Measurements from ENCODE around the gene STARD3.

The STARD3 gene

DNA sequence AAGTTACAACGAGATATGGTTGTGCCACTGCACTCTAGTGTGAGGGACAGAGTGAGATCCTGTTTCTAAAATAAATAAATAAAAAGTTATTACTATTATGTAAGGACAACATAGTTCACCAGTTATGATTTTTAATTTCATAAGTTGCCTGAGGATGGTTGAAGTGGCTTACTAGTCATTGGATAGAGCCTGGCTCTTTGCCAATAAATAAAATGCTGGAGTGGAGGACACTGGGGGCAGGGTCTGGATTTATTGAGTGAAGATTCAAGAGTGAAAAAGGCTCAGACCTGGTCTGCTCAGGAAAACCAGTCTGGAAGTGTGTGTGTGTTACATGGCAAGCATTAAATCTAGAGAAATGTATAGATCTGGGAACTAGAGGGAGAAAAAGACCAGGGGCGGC is 2.1 kb downstream of the STARD3 start:
- Histone ChIP-seq H3K9me3 (ENCODE audit: insufficient read depth, low read depth, low read length) (no peaks in the 10 kb centered on the region), H2BK12ac (ENCODE audit: low read length) (no peak overlapping the region), H3K4me2 (ENCODE audit: low read length) (no peak overlapping the region), H2BK5ac (ENCODE audit: low read depth, low read length, poor library complexity) (no peak overlapping the region), H3K9ac (ENCODE audit: low read length) (no peak overlapping the region), H3K27me3 (ENCODE audit: insufficient read depth, low read length) (no peaks in the 10 kb centered on the region), H3K4me3 (ENCODE audit: low read depth, low read length) (no peak overlapping the region), H3K79me2 (ENCODE audit: control insufficient read depth, insufficient read depth, low read length, poor library complexity) (peaks cover 4% of the 10 kb centered on the region), H3K79me1 (ENCODE audit: low read length) (peaks cover 7% of the 10 kb centered on the region), H3K27ac (ENCODE audit: low read depth, low read length) (no peak overlapping the region), H3K36me3 (ENCODE audit: control insufficient read depth in 1 of 2, insufficient read depth in 2 of 2, low read length in 2 of 2) (no peaks in the 10 kb centered on the region), H3K14ac (ENCODE audit: low read length) (no peak overlapping the region), H3K18ac (ENCODE audit: low read length) (no peak overlapping the region), H3K4ac (ENCODE audit: low read depth, low read length) (no peak overlapping the region), H2AK5ac (ENCODE audit: low read length) (no peak overlapping the region), H4K12ac (ENCODE audit: low read depth, low read length) (no peak overlapping the region), H3K4me1 (ENCODE audit: control insufficient read depth in 1 of 2, insufficient read depth in 2 of 2, low read length in 2 of 2) (peaks cover 16 to 20% of the 10 kb centered on the region in 2 experiments), H2BK120ac (ENCODE audit: insufficient read depth, low read length, poor library complexity) (no peak overlapping the region), H4K91ac (ENCODE audit: low read depth, low read length) (no peak overlapping the region), H4K8ac (ENCODE audit: low read depth, low read length) (no peak overlapping the region), H3K23ac (ENCODE audit: low read length) (no peak overlapping the region), H2AFZ (ENCODE audit: insufficient read depth, low read length, poor library complexity) (no peak overlapping the region)
- DNase-seq: no peak
- WGBS (ENCODE audit: extremely low coverage, insufficient coverage, insufficient read length): no CpG with 5 or more reads among the region's 2 CpGs

DNA sequence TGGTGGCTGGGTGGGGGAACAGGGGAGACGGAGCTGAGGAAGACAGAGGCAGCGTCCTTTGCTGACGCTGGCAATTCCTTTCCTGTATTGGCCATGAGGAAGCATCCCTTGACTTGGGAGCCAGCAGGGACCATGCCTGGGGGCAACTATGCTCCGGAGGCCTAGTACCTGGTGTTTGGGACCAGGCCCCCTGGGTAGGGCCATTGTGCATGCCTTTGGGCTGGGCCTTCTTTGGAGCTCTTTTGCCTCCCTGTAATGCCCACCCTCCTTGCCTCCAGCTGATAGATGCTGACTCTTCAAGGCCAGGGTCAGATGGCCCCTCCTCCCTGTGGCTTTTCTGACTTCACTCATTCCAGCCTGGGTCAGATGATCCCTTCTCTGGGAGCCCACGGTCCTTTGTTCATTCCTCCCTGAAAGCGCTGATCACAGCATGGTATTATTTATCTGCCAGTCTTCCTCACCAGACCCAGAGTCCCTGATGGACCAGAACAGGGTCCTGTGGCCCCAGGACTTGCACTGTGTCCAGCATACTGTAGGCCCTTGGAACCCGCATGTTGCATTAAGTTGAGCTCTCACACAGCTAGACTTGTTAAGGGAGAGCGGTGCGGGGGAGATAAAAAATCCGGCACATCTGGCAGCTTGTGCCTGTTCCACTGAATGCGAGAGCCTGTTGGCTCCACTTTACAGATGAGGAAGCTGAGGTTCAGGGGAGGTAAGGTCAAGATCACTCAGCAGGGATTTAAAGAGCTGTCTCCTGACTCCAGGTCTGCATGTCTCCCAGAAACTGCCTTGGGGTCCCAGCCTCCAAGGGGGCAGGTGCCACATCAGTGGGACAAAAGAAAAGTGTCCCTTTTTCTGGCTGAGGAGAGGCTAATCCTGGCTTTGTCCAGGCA is 2.9 kb downstream of the STARD3 start:
- no CpG with 5 or more reads among the region's 11 CpGs for WGBS (ENCODE audit: extremely low coverage, insufficient coverage, insufficient read length)
- no peak overlapping the region for H3K4me3 ChIP-seq (ENCODE audit: low read depth, low read length)
- H3K27me3 ChIP-seq (ENCODE audit: insufficient read depth, low read length): no peaks in the 10 kb centered on the region
- no peak overlapping the region for H3K9ac ChIP-seq (ENCODE audit: low read length)
- H3K36me3 ChIP-seq (ENCODE audit: control insufficient read depth in 1 of 2, insufficient read depth in 2 of 2, low read length in 2 of 2): no peaks in the 10 kb centered on the region
- no peak overlapping the region for H4K12ac ChIP-seq (ENCODE audit: low read depth, low read length)
- no peak overlapping the region for H4K91ac ChIP-seq (ENCODE audit: low read depth, low read length)
- peaks cover 20 to 21% of the 10 kb centered on the region in 2 experiments for H3K4me1 ChIP-seq (ENCODE audit: control insufficient read depth in 1 of 2, insufficient read depth in 2 of 2, low read length in 2 of 2)
- no peak overlapping the region for H3K23ac ChIP-seq (ENCODE audit: low read length)
- peaks cover 4% of the 10 kb centered on the region for H3K79me2 ChIP-seq (ENCODE audit: control insufficient read depth, insufficient read depth, low read length, poor library complexity)
- no peaks in the 10 kb centered on the region for H3K9me3 ChIP-seq (ENCODE audit: insufficient read depth, low read depth, low read length)
- H3K18ac ChIP-seq (ENCODE audit: low read length): no peak overlapping the region
- H2AK5ac ChIP-seq (ENCODE audit: low read length): no peak overlapping the region
- no peak overlapping the region for H2BK120ac ChIP-seq (ENCODE audit: insufficient read depth, low read length, poor library complexity)
- no peak overlapping the region for H2BK12ac ChIP-seq (ENCODE audit: low read length)
- H3K4ac ChIP-seq (ENCODE audit: low read depth, low read length): no peak overlapping the region
- H2AFZ ChIP-seq (ENCODE audit: insufficient read depth, low read length, poor library complexity): peak overlapping the region; percentile 5
- H4K8ac ChIP-seq (ENCODE audit: low read depth, low read length): no peak overlapping the region
- no peak overlapping the region for H3K4me2 ChIP-seq (ENCODE audit: low read length)
- no peak overlapping the region for H3K27ac ChIP-seq (ENCODE audit: low read depth, low read length)
- no peak overlapping the region for H3K14ac ChIP-seq (ENCODE audit: low read length)
- DNase-seq: no peak
- no peak overlapping the region for H2BK5ac ChIP-seq (ENCODE audit: low read depth, low read length, poor library complexity)
- peaks cover 7% of the 10 kb centered on the region for H3K79me1 ChIP-seq (ENCODE audit: low read length)

DNA sequence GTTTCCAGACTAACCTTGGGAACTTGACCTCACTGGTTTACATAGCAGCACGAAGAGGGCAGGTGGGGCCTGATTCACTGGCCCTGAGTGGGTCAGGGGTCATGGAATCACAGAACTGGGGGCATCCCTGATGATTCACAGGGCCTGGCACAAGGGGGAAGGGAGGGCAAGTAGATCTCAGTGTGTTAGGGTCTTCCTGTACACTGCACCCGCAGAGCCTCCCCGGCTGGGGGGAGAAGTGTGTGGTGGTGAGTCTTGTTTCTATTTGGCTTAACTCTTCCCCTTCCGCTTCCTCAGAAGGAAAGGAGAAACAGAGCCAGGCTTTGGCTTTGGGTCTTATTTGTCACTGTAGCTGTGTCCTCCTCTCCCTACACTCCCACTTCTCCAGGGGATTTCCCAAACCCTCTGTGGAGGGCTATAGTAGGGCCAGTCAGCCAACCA is 3.7 kb downstream of the STARD3 start:
- Histone ChIP-seq H4K91ac (ENCODE audit: low read depth, low read length) (no peak overlapping the region), H3K36me3 (ENCODE audit: control insufficient read depth in 1 of 2, insufficient read depth in 2 of 2, low read length in 2 of 2) (no peaks in the 10 kb centered on the region), H3K4me2 (ENCODE audit: low read length) (no peak overlapping the region), H4K12ac (ENCODE audit: low read depth, low read length) (no peak overlapping the region), H2BK5ac (ENCODE audit: low read depth, low read length, poor library complexity) (no peak overlapping the region), H2BK120ac (ENCODE audit: insufficient read depth, low read length, poor library complexity) (no peak overlapping the region), H3K79me2 (ENCODE audit: control insufficient read depth, insufficient read depth, low read length, poor library complexity) (peaks cover 4% of the 10 kb centered on the region), H3K27me3 (ENCODE audit: insufficient read depth, low read length) (no peaks in the 10 kb centered on the region), H3K79me1 (ENCODE audit: low read length) (peaks cover 7% of the 10 kb centered on the region), H3K4me3 (ENCODE audit: low read depth, low read length) (no peak overlapping the region), H2AFZ (ENCODE audit: insufficient read depth, low read length, poor library complexity) (no peak overlapping the region), H2AK5ac (ENCODE audit: low read length) (no peak overlapping the region), H3K9me3 (ENCODE audit: insufficient read depth, low read depth, low read length) (no peaks in the 10 kb centered on the region), H3K23ac (ENCODE audit: low read length) (no peak overlapping the region), H3K27ac (ENCODE audit: low read depth, low read length) (no peak overlapping the region), H4K8ac (ENCODE audit: low read depth, low read length) (no peak overlapping the region), H3K9ac (ENCODE audit: low read length) (no peak overlapping the region), H3K4me1 (ENCODE audit: control insufficient read depth in 1 of 2, insufficient read depth in 2 of 2, low read length in 2 of 2) (peaks cover 23 to 24% of the 10 kb centered on the region in 2 experiments), H3K14ac (ENCODE audit: low read length) (no peak overlapping the region), H3K4ac (ENCODE audit: low read depth, low read length) (no peak overlapping the region), H3K18ac (ENCODE audit: low read length) (no peak overlapping the region), H2BK12ac (ENCODE audit: low read length) (no peak overlapping the region)
- no CpG with 5 or more reads among the region's 4 CpGs for WGBS (ENCODE audit: extremely low coverage, insufficient coverage, insufficient read length)
- peak in 1 of 2 donors; percentile 22 for DNase-seq

DNA sequence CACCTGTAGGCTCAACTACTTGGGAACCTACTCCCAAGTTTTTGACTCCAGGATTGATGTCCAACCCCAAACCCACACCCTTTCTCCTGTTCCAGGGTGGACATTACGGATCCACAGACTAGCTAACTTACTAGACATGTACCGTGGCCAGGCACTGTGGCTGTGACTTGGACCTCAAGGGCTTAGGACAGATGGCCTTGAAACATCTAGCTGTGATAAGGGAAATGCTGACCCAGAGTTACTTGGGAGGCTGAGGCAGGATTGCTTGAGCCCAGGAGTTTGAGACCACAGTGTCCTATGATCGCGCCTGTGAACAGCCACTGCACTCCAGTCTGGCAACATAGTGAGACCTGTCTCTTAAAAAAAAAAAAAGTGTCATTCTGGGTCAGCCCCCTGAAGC is 4.2 kb downstream of the STARD3 start:
- Histone ChIP-seq H4K91ac (ENCODE audit: low read depth, low read length) (no peak overlapping the region), H3K36me3 (ENCODE audit: control insufficient read depth in 1 of 2, insufficient read depth in 2 of 2, low read length in 2 of 2) (no peaks in the 10 kb centered on the region), H3K27ac (ENCODE audit: low read depth, low read length) (no peak overlapping the region), H3K4ac (ENCODE audit: low read depth, low read length) (no peak overlapping the region), H2AK5ac (ENCODE audit: low read length) (no peak overlapping the region), H3K4me1 (ENCODE audit: control insufficient read depth in 1 of 2, insufficient read depth in 2 of 2, low read length in 2 of 2) (peaks cover 23 to 24% of the 10 kb centered on the region in 2 experiments), H3K4me2 (ENCODE audit: low read length) (no peak overlapping the region), H3K18ac (ENCODE audit: low read length) (no peak overlapping the region), H3K79me2 (ENCODE audit: control insufficient read depth, insufficient read depth, low read length, poor library complexity) (peaks cover 4% of the 10 kb centered on the region), H2BK120ac (ENCODE audit: insufficient read depth, low read length, poor library complexity) (no peak overlapping the region), H4K8ac (ENCODE audit: low read depth, low read length) (no peak overlapping the region), H2BK5ac (ENCODE audit: low read depth, low read length, poor library complexity) (no peak overlapping the region), H3K14ac (ENCODE audit: low read length) (no peak overlapping the region), H2AFZ (ENCODE audit: insufficient read depth, low read length, poor library complexity) (no peak overlapping the region), H3K27me3 (ENCODE audit: insufficient read depth, low read length) (no peaks in the 10 kb centered on the region), H3K9me3 (ENCODE audit: insufficient read depth, low read depth, low read length) (no peaks in the 10 kb centered on the region), H3K23ac (ENCODE audit: low read length) (no peak overlapping the region), H2BK12ac (ENCODE audit: low read length) (no peak overlapping the region), H3K79me1 (ENCODE audit: low read length) (peaks cover 7% of the 10 kb centered on the region), H3K9ac (ENCODE audit: low read length) (no peak overlapping the region), H3K4me3 (ENCODE audit: low read depth, low read length) (no peak overlapping the region), H4K12ac (ENCODE audit: low read depth, low read length) (no peak overlapping the region)
- no CpG with 5 or more reads among the region's 4 CpGs for WGBS (ENCODE audit: extremely low coverage, insufficient coverage, insufficient read length)
- no peak for DNase-seq
